RWPE1 (cell line): ENCODE data around the gene SLC39A5.

Experiments
- CTCF ChIA-PET: fragments of 350-600 bp; sonication (Branson Sonifier 250); formaldehyde crosslinking; extraction: SDS; loops from one replicate; lab custom pipeline; 2021; lab: Yijun Ruan, JAX
- POLR2A ChIA-PET: fragments of 400-600 bp; formaldehyde crosslinking; extraction: SDS; loops from one replicate; lab custom pipeline; 2020; ENCODE audit warnings: antibody characterized with exemption; ENCODE audit not compliant: low non-redundant PET; lab: Yijun Ruan, JAX
- DNase-seq: peaks from one replicate; pipeline ENCODE4 v3.0.0; 2012; ENCODE audit warnings: low spot score
- H3K27ac ChIP-seq: fragments of 450-650 bp; 2 replicates; pipeline ENCODE4 v1.5.1; 2017
- CTCF ChIP-seq: fragments of 450-650 bp; conservative IDR thresholded peaks from 2 replicates; pipeline ENCODE4 v1.5.1; 2017; ENCODE audit warnings: low read depth, mild to moderate bottlenecking

SLC39A5 gene

GRCh38 chr12:56237552-56237951, 7.7 kb downstream of the SLC39A5 start:
- TF ChIP-seq CTCF: no peak
- POLR2A ChIA-PET: no interaction called here
- no peak for DNase-seq
- peak overlapping the region; percentile 18; the same call in 1 of the 2 replicates for H3K27ac ChIP-seq
- CTCF ChIA-PET: interaction anchor here (0.6 to 1.4 kb wide), 2 partner anchors 11 to 31 kb away, joined by 3 read pairs; no protein-coding TSS in a partner anchor

GRCh38 chr12:56241424-56242303, 11.8 kb downstream of the SLC39A5 start:
- no peak for DNase-seq
- ChIA-PET CTCF (no interaction called here), POLR2A (no interaction called here)
- peak overlapping the region; percentile 13 for H3K27ac ChIP-seq
- no peak for TF ChIP-seq CTCF

GRCh38 chr12:56242986-56243385, 13.1 kb downstream of the SLC39A5 start:
- no peak for TF ChIP-seq CTCF
- no peak for DNase-seq
- ChIA-PET CTCF (no interaction called here), POLR2A (no interaction called here)
- peak overlapping the region; percentile 42 for H3K27ac ChIP-seq

GRCh38 chr12:56243731-56244181, 13.9 kb downstream of the SLC39A5 start:
- ChIA-PET CTCF (no interaction called here), POLR2A (no interaction called here)
- H3K27ac ChIP-seq: peak overlapping the region; percentile 42
- TF ChIP-seq CTCF: no peak
- no peak for DNase-seq

- ChIA-PET POLR2A (no interaction called here), CTCF (no interaction called here)
- no peak for TF ChIP-seq CTCF
- DNase-seq: no peak
- H3K27ac ChIP-seq: peak overlapping the region; percentile 42
These were observed 14.6 kb downstream of the SLC39A5 start for GRCh38 chr12:56244494-56244893.

GRCh38 chr12:56247923-56248322, 18.1 kb downstream of the SLC39A5 start:
- POLR2A ChIA-PET: interaction anchor here (0.5 to 0.6 kb wide), 2 partner anchors 19 to 1524 kb away, joined by 3 to 4 read pairs; partner anchors contain the start of gene METTL1
- no peak for TF ChIP-seq CTCF
- DNase-seq: no peak
- CTCF ChIA-PET: interaction anchor here (0.7 to 1.4 kb wide), 2 partner anchors 10 to 128 kb away, joined by 4 read pairs; partner anchors contain the start of gene ANKRD52
- H3K27ac ChIP-seq: 0 out of 2 replicates have a peak overlapping the region, but pooled peaks have one; percentile 4
